ENCODE results near the gene TNKS1BP1.

- TF ChIP-seq POLR2AphosphoS5 (IDR thresholded peaks at IDR 0.05; ENCODE audit: low read depth, low read length) (no peak), SIN3A (IDR thresholded peaks at IDR 0.05; ENCODE audit: borderline replicate concordance, insufficient read depth, low read length) (no peak), TAF1 (IDR thresholded peaks at IDR 0.05; ENCODE audit: borderline replicate concordance, insufficient read depth, low read length) (no peak), FOXP2 (optimal IDR thresholded peaks at IDR 0.05; ENCODE audit: borderline replicate concordance, extremely low read depth, extremely low read length, insufficient read depth) (no peak)
Measured at GRCh38 chr11:57320067-57320718, 4.6 kb downstream of the TNKS1BP1 start.
